TTC549 (cell line): ENCODE data around the gene ARID1B.
"Not testable (repeated sequence)": the region's sequence is repeated elsewhere in the genome, so short reads cannot be mapped to it uniquely, and the experiment has no call there.

Source experiments
- FAIRE-seq: peaks from 2 replicates; lab custom pipeline; 2012; peaks lifted over from hg19 to GRCh38; lab: Jason Lieb, UNC

ARID1B gene

GRCh38 chr6:157143171-157143889 is 366.2 kb downstream of the ARID1B start:
- FAIRE-seq: no peak

- FAIRE-seq: no peak
These were observed 367.0 kb downstream of the ARID1B start for GRCh38 chr6:157143890-157144798.

GRCh38 chr6:157144859-157145568 is 367.8 kb downstream of the ARID1B start:
- FAIRE-seq: no peak

- FAIRE-seq: no peak
These were observed 368.6 kb downstream of the ARID1B start for GRCh38 chr6:157145656-157146285.

GRCh38 chr6:157147054-157148026 is 370.2 kb downstream of the ARID1B start:
- not testable (repeated sequence) for FAIRE-seq

GRCh38 chr6:157148391-157149323 is 371.5 kb downstream of the ARID1B start:
- FAIRE-seq: no peak

- FAIRE-seq: no peak
These were observed 372.9 kb downstream of the ARID1B start for GRCh38 chr6:157150076-157150475.

- FAIRE-seq: no peak
These were observed 373.9 kb downstream of the ARID1B start for GRCh38 chr6:157151029-157151428.

GRCh38 chr6:157151989-157152388 is 374.8 kb downstream of the ARID1B start:
- no peak for FAIRE-seq

GRCh38 chr6:157152556-157152955 is 375.4 kb downstream of the ARID1B start:
- FAIRE-seq: no peak

GRCh38 chr6:157155804-157156203 is 378.6 kb downstream of the ARID1B start:
- FAIRE-seq: no peak

GRCh38 chr6:157157258-157157657 is 380.1 kb downstream of the ARID1B start:
- no peak for FAIRE-seq

GRCh38 chr6:157158456-157158855 is 381.3 kb downstream of the ARID1B start:
- FAIRE-seq: no peak

- no peak for FAIRE-seq
These were observed 381.7 kb downstream of the ARID1B start for GRCh38 chr6:157158897-157159296.

GRCh38 chr6:157159348-157159747 is 382.2 kb downstream of the ARID1B start:
- FAIRE-seq: no peak

- FAIRE-seq: no peak
These were observed 384.7 kb downstream of the ARID1B start for GRCh38 chr6:157161912-157162311.

- no peak for FAIRE-seq
These were observed 385.7 kb downstream of the ARID1B start for GRCh38 chr6:157162766-157163433.

GRCh38 chr6:157163434-157164159 is 386.4 kb downstream of the ARID1B start:
- no peak for FAIRE-seq

- FAIRE-seq: no peak
These were observed 387.8 kb downstream of the ARID1B start for GRCh38 chr6:157164972-157165371.
